OCI-LY3 (cell line): ENCODE data around the gene NTSR2.

Source experiments
- EZH2phosphoT487 ChIP-seq: fragments of 200-600 bp; shearing (Covaris generic); IDR thresholded peaks from 2 replicates; pipeline ENCODE4 v1.6.1; 2018; ENCODE audit warnings: antibody characterized with exemption, mixed run types, low read depth
- TF ChIP-seq, protein P1 (sequence below): fragments of 200-600, 300-600 bp; sonication (generic); IDR thresholded peaks from 2 replicates; pipeline ENCODE4 v1.5.1; 2014; ENCODE audit warnings: antibody characterized with exemption, low read length, low read depth

DNA sequence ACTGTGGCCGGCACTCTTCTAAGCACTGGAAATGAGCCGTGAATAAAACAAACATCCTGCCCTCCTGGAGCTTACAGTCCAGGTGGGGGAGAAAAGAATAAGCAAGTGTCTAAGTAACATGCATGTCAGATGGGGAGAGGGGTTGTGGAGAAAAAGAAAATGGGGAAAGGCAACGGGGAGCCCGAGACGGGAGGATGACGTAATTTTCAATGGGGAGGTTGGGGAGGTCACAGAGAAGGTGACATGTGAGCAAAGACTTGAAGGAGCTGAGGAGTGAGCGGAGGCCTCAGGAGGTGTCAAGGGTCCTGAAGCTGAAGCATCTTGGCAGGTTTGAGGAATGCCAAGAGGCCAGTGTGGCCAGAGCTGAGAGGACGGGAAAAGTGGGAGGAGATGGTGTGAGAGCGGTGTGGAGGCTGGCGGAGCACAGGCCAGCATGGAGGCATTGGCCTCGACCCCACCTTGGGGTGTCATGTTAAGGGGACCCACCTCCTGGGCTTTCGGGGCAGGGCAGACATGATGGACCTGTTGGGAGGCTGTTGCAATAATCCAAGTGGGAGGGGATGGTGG lies 15.0 kb upstream of the NTSR2 start:
- TF ChIP-seq, protein P1, sequence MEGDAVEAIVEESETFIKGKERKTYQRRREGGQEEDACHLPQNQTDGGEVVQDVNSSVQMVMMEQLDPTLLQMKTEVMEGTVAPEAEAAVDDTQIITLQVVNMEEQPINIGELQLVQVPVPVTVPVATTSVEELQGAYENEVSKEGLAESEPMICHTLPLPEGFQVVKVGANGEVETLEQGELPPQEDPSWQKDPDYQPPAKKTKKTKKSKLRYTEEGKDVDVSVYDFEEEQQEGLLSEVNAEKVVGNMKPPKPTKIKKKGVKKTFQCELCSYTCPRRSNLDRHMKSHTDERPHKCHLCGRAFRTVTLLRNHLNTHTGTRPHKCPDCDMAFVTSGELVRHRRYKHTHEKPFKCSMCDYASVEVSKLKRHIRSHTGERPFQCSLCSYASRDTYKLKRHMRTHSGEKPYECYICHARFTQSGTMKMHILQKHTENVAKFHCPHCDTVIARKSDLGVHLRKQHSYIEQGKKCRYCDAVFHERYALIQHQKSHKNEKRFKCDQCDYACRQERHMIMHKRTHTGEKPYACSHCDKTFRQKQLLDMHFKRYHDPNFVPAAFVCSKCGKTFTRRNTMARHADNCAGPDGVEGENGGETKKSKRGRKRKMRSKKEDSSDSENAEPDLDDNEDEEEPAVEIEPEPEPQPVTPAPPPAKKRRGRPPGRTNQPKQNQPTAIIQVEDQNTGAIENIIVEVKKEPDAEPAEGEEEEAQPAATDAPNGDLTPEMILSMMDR = no peak
- TF ChIP-seq EZH2phosphoT487 = no peak
